WI38 (cell line): ENCODE results near the gene FAM171A1.

Experiments
- H3K4me3 ChIP-seq: 2 replicates; pipeline ENCODE4 v1.5.1; 2011; ENCODE audit warnings: low read depth, mild to moderate bottlenecking, control low read depth, low read length
- CTCF ChIP-seq: IDR thresholded peaks from 2 replicates; pipeline ENCODE4 v1.5.1; 2012; ENCODE audit warnings: low read depth, mild to moderate bottlenecking, control low read depth, low read length

FAM171A1 gene

GRCh38 chr10:15374156-15374555 lies 3.1 kb upstream of the FAM171A1 start:
- TF ChIP-seq CTCF: no peak
- H3K4me3 ChIP-seq: no peak overlapping the region

- no peak overlapping the region for H3K4me3 ChIP-seq
- TF ChIP-seq CTCF: no peak
Measured at GRCh38 chr10:15373199-15373598, 2.1 kb upstream of the FAM171A1 start.

GRCh38 chr10:15370212-15370855 lies 755 bp downstream of the FAM171A1 start:
- no peak for TF ChIP-seq CTCF

GRCh38 chr10:15369256-15370211 lies 1.6 kb downstream of the FAM171A1 start:
- peak overlapping the region; percentile 71 for H3K4me3 ChIP-seq
- TF ChIP-seq CTCF: no peak

More at GRCh38 chr10:15370212-15370855, 755 bp downstream of the FAM171A1 start:
- peak overlapping the region; percentile 71 for H3K4me3 ChIP-seq

- no peak overlapping the region for H3K4me3 ChIP-seq
- no peak for TF ChIP-seq CTCF
Measured at GRCh38 chr10:15368101-15368855, 2.8 kb downstream of the FAM171A1 start.

- TF ChIP-seq CTCF: no peak
- H3K4me3 ChIP-seq: no peak overlapping the region
Measured at GRCh38 chr10:15367296-15368085, 3.6 kb downstream of the FAM171A1 start.
